ENCODE measurements around the gene ERO1A. TPM values are rescaled to one million over a fixed set of nuclear protein-coding genes. Genes with fewer than 3 reads are reported as not detected.

ERO1A gene
- total RNA-seq, 1 experiment from 2014 or later: 118 TPM

DNA sequence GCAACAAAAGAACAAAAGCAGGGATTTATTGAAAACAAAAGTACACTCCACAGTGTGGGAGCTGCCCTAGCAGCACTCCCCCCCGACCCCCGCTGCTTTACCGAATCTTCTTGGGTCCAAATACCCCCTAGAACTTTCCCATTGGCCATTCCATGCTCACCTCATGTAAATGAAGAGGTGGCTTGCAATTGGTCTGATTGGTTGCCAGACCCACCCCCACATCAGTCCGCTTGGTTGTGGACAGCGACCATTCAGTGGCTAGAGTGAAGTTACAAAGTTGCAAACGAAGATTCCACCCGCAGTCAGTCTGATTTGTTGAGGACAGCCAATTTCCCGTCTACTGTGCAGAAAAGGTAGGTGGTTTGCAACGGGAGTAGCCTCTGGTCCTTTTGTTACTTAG is 38.5 kb upstream of the ERO1A start:
- H3K4me1 ChIP-seq (ENCODE audit: control insufficient read depth in 1 of 2, insufficient read depth in 2 of 2, low read length in 2 of 2): peaks cover 6 to 14% of the 10 kb centered on the region in 2 experiments
- peaks cover 35% of the 10 kb centered on the region for H3K79me2 ChIP-seq (ENCODE audit: insufficient read depth, low read length)
- DNase-seq (ENCODE audit: low read depth, low spot score) (no peak), ATAC-seq (no peak)
- POLR2A ChIA-PET: interaction anchor here (0.5 kb wide), 1 partner anchor 78 kb away, joined by 3 read pairs; no protein-coding TSS in a partner anchor
- no peak overlapping the region for H3K4me2 ChIP-seq (ENCODE audit: low read length)
- H3K36me3 ChIP-seq (ENCODE audit: control insufficient read depth in 1 of 2, insufficient read depth in 2 of 2, low read length in 2 of 2): peaks cover under 1 to 3% of the 10 kb centered on the region in 2 experiments; a peak in 1 of 4 replicates
- intact Hi-C loops (cut with micrococcal nuclease): no loop called here
- H3K27me3 ChIP-seq (ENCODE audit: insufficient read depth, low read length): no peaks in the 10 kb centered on the region
- no peak overlapping the region for H3K4me3 ChIP-seq (replicated peaks in 1 of 2; ENCODE audit: low read depth in 1 of 2, low read length in 2 of 2)
- no peak overlapping the region for H2AFZ ChIP-seq (ENCODE audit: low read depth, low read length, poor library complexity, severe bottlenecking)
- no peak for TF ChIP-seq FOSL1 (IDR thresholded peaks at IDR 0.05; ENCODE audit: low read depth)
- no peak for TF ChIP-seq TCF7L2 (IDR thresholded peaks at IDR 0.05; ENCODE audit: borderline replicate concordance, extremely low read depth, insufficient read depth, insufficient read length)
- TF ChIP-seq SIN3A (IDR thresholded peaks at IDR 0.05; ENCODE audit: low read depth): no peak
- no peak for TF ChIP-seq ELF1 (IDR thresholded peaks at IDR 0.05; ENCODE audit: borderline replicate concordance, low read depth)
- TF ChIP-seq POLR2A (IDR thresholded peaks at IDR 0.05; ENCODE audit: borderline replicate concordance, extremely low read depth, insufficient read depth, insufficient read length): no peak
- TF ChIP-seq, protein P1, sequence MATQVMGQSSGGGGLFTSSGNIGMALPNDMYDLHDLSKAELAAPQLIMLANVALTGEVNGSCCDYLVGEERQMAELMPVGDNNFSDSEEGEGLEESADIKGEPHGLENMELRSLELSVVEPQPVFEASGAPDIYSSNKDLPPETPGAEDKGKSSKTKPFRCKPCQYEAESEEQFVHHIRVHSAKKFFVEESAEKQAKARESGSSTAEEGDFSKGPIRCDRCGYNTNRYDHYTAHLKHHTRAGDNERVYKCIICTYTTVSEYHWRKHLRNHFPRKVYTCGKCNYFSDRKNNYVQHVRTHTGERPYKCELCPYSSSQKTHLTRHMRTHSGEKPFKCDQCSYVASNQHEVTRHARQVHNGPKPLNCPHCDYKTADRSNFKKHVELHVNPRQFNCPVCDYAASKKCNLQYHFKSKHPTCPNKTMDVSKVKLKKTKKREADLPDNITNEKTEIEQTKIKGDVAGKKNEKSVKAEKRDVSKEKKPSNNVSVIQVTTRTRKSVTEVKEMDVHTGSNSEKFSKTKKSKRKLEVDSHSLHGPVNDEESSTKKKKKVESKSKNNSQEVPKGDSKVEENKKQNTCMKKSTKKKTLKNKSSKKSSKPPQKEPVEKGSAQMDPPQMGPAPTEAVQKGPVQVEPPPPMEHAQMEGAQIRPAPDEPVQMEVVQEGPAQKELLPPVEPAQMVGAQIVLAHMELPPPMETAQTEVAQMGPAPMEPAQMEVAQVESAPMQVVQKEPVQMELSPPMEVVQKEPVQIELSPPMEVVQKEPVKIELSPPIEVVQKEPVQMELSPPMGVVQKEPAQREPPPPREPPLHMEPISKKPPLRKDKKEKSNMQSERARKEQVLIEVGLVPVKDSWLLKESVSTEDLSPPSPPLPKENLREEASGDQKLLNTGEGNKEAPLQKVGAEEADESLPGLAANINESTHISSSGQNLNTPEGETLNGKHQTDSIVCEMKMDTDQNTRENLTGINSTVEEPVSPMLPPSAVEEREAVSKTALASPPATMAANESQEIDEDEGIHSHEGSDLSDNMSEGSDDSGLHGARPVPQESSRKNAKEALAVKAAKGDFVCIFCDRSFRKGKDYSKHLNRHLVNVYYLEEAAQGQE (IDR thresholded peaks at IDR 0.05; ENCODE audit: low read depth): no peak
- TF ChIP-seq CEBPB (IDR thresholded peaks at IDR 0.05; ENCODE audit: low read depth): no peak
- TF ChIP-seq, protein P2, sequence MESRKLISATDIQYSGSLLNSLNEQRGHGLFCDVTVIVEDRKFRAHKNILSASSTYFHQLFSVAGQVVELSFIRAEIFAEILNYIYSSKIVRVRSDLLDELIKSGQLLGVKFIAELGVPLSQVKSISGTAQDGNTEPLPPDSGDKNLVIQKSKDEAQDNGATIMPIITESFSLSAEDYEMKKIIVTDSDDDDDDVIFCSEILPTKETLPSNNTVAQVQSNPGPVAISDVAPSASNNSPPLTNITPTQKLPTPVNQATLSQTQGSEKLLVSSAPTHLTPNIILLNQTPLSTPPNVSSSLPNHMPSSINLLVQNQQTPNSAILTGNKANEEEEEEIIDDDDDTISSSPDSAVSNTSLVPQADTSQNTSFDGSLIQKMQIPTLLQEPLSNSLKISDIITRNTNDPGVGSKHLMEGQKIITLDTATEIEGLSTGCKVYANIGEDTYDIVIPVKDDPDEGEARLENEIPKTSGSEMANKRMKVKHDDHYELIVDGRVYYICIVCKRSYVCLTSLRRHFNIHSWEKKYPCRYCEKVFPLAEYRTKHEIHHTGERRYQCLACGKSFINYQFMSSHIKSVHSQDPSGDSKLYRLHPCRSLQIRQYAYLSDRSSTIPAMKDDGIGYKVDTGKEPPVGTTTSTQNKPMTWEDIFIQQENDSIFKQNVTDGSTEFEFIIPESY (IDR thresholded peaks at IDR 0.05; ENCODE audit: extremely low read depth, insufficient replicate concordance, low read length): no peak
- TF ChIP-seq, protein P3, sequence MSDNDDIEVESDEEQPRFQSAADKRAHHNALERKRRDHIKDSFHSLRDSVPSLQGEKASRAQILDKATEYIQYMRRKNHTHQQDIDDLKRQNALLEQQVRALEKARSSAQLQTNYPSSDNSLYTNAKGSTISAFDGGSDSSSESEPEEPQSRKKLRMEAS (IDR thresholded peaks at IDR 0.05): no peak
- TF ChIP-seq SRF (IDR thresholded peaks at IDR 0.05; ENCODE audit: low read depth): no peak
- TF ChIP-seq EGR1 (IDR thresholded peaks at IDR 0.05; ENCODE audit: low read depth): no peak
- no peak for TF ChIP-seq RAD21 (IDR thresholded peaks at IDR 0.05; ENCODE audit: low read depth)
- TF ChIP-seq SP1 (IDR thresholded peaks at IDR 0.05; ENCODE audit: low read depth): no peak
- TF ChIP-seq ZFX (IDR thresholded peaks at IDR 0.05): no peak
- no peaks in the 10 kb centered on the region for H3K9me2 ChIP-seq (ENCODE audit: insufficient read depth)
- no TSS peak for BruUV-seq (replicated peaks)
- RAD21 ChIA-PET (ENCODE audit: low non-redundant PET in 1 of 2, low total read pairs in 2 of 2, uncharacterized antibody in 2 of 2, unreplicated experiment in 2 of 2): no interaction called here
- H3K9me3 ChIP-seq (ENCODE audit: control insufficient read depth in 1 of 2, insufficient read depth in 1 of 2, low read depth in 1 of 2, low read length in 2 of 2): no peaks in the 10 kb centered on the region
- H3K9ac ChIP-seq (ENCODE audit: low read length): no peak overlapping the region
- no peak overlapping the region for H3K27ac ChIP-seq (ENCODE audit: low read depth, low read length)
- 0 out of 2 replicates have a peak, but pooled peaks cover 2% of the 10 kb centered on the region for H4K20me1 ChIP-seq (ENCODE audit: insufficient read depth)
- CTCF ChIA-PET: no interaction called here
